ENCODE results near the gene ZNF10. TPM values are rescaled to one million over a fixed set of nuclear protein-coding genes. Genes with fewer than 3 reads are reported as not detected.
A peak's percentile ranks its signal among the peaks of the same experiment; 100 is the strongest.

ZNF10 gene
- total and polyA plus RNA-seq, 2 donors from 2014 or later = 4.6 to 15.1 TPM

DNA sequence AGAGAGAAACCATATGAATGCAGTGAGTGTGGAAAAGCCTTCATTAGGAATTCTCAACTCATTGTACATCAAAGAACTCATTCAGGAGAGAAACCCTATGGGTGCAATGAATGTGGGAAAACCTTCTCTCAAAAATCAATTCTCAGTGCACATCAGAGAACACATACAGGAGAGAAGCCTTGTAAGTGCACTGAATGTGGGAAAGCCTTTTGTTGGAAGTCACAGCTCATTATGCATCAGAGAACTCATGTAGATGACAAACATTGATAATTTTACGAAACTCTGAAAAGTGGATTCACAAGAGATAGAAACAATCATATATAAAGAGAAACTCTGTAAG, 73.8 kb downstream of the ZNF10 start:
- intact Hi-C loops (cut with DNase I) = no loop called here
- Histone ChIP-seq H3K4me3 (ENCODE audit: low read length in 3 of 3) (peak overlapping the region in 2 of 3 donors; percentile 22 to 65), H3K27ac (ENCODE audit: low read depth in 2 of 2, low read length in 2 of 2) (no peak overlapping the region), H3K9ac (ENCODE audit: low read length in 3 of 3) (no peak overlapping the region), H3K4me1 (ENCODE audit: control insufficient read depth in 2 of 3, insufficient read depth in 2 of 3, low read depth in 1 of 3, low read length in 3 of 3) (no peaks in the 10 kb centered on the region), H3K9me3 (ENCODE audit: control insufficient read depth in 2 of 3, insufficient read depth in 1 of 3, low read length in 3 of 3) (peaks cover 31 to 86% (median 71%) of the 10 kb centered on the region in 3 donors), H3K36me3 (ENCODE audit: control insufficient read depth in 2 of 3, insufficient read depth in 3 of 3, low read length in 3 of 3) (peaks cover 23 to 36% (median 24%) of the 10 kb centered on the region in 3 donors), H3K27me3 (ENCODE audit: control insufficient read depth, insufficient read depth, low read length) (no peaks in the 10 kb centered on the region)
- FAIRE-seq (no peak), DNase-seq (no peak)
- TF ChIP-seq, protein P1, sequence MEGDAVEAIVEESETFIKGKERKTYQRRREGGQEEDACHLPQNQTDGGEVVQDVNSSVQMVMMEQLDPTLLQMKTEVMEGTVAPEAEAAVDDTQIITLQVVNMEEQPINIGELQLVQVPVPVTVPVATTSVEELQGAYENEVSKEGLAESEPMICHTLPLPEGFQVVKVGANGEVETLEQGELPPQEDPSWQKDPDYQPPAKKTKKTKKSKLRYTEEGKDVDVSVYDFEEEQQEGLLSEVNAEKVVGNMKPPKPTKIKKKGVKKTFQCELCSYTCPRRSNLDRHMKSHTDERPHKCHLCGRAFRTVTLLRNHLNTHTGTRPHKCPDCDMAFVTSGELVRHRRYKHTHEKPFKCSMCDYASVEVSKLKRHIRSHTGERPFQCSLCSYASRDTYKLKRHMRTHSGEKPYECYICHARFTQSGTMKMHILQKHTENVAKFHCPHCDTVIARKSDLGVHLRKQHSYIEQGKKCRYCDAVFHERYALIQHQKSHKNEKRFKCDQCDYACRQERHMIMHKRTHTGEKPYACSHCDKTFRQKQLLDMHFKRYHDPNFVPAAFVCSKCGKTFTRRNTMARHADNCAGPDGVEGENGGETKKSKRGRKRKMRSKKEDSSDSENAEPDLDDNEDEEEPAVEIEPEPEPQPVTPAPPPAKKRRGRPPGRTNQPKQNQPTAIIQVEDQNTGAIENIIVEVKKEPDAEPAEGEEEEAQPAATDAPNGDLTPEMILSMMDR (IDR thresholded peaks at IDR 0.05; ENCODE audit: borderline replicate concordance, extremely low read depth, insufficient read depth) = no peak

DNA sequence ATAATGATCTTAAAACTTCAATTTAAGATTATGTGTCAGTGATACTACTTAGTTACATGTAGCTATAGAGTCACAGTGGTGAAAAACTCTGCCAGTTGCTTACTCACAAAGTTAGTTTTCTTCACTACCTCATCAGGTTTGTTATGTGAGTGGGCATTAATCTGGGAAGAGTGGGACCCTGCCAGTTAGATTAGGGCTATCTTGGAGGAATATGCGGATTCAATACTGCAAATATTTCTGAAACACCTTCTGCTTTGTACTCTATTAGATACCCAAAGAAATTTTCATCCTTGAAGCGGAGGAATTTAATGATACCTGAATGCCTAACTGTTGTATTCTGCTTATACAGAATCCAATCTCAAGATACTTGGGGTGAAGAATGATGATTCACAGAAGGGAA, 76.0 kb downstream of the ZNF10 start:
- H3K9me3 ChIP-seq (ENCODE audit: control insufficient read depth in 2 of 3, insufficient read depth in 1 of 3, low read length in 3 of 3) = peaks cover 27 to 94% (median 64%) of the 10 kb centered on the region in 3 donors
- intact Hi-C loops (cut with DNase I) = no loop called here
- no peak overlapping the region for H3K9ac ChIP-seq (ENCODE audit: low read length in 3 of 3)
- FAIRE-seq = no peak
- no peak overlapping the region for H3K27ac ChIP-seq (ENCODE audit: low read depth in 2 of 2, low read length in 2 of 2)
- peaks cover 16 to 25% (median 20%) of the 10 kb centered on the region in 3 donors for H3K36me3 ChIP-seq (ENCODE audit: control insufficient read depth in 2 of 3, insufficient read depth in 3 of 3, low read length in 3 of 3)
- no peak for DNase-seq
- H3K4me1 ChIP-seq (ENCODE audit: control insufficient read depth in 2 of 3, insufficient read depth in 2 of 3, low read depth in 1 of 3, low read length in 3 of 3) = no peaks in the 10 kb centered on the region
- TF ChIP-seq, protein P1 (IDR thresholded peaks at IDR 0.05; ENCODE audit: borderline replicate concordance, extremely low read depth, insufficient read depth) = no peak
- H3K4me3 ChIP-seq (ENCODE audit: low read length in 3 of 3) = peak overlapping the region in 1 of 3 donors; percentile 3
- H3K27me3 ChIP-seq (ENCODE audit: control insufficient read depth, insufficient read depth, low read length) = no peaks in the 10 kb centered on the region

Other genes starting within 250 kb of the ZNF10 start
- 37.3 TPM for gene CHFR, start 243.0 kb upstream of the ZNF10 start, total RNA-seq
- gene CHFR, start 243.0 kb upstream of the ZNF10 start, polyA plus RNA-seq (ENCODE audit: insufficient read depth, low read depth, low replicate concordance) = 8.3 TPM
- gene ZNF605, start 174.3 kb upstream of the ZNF10 start, total RNA-seq = 15.2 TPM
- 5.0 TPM for gene ZNF605, start 174.3 kb upstream of the ZNF10 start, polyA plus RNA-seq (ENCODE audit: insufficient read depth, low read depth, low replicate concordance)
- 16.4 TPM for gene ZNF26, start 144.3 kb upstream of the ZNF10 start, total RNA-seq
- 2.9 TPM for gene ZNF26, start 144.3 kb upstream of the ZNF10 start, polyA plus RNA-seq (ENCODE audit: insufficient read depth, low read depth, low replicate concordance)
- 32.7 TPM for gene ZNF84, start 93.1 kb upstream of the ZNF10 start, total RNA-seq
- gene ZNF84, start 93.1 kb upstream of the ZNF10 start, polyA plus RNA-seq (ENCODE audit: insufficient read depth, low read depth, low replicate concordance) = 15.5 TPM
- gene ZNF140, start 49.7 kb upstream of the ZNF10 start, total RNA-seq = 20.4 TPM
- 14.1 TPM for gene ZNF140, start 49.7 kb upstream of the ZNF10 start, polyA plus RNA-seq (ENCODE audit: insufficient read depth, low read depth, low replicate concordance)
- gene ZNF891, start 353 bp upstream of the ZNF10 start, total RNA-seq = 3.1 TPM
- 0.39 TPM for gene ZNF891, start 353 bp upstream of the ZNF10 start, polyA plus RNA-seq (ENCODE audit: insufficient read depth, low read depth, low replicate concordance)
- 33.4 TPM for gene ZNF268, start 50.9 kb downstream of the ZNF10 start, total RNA-seq
- gene ZNF268, start 50.9 kb downstream of the ZNF10 start, polyA plus RNA-seq (ENCODE audit: insufficient read depth, low read depth, low replicate concordance) = 6.7 TPM
- gene ANHX, start 105.2 kb downstream of the ZNF10 start, total RNA-seq = not detected
- gene ANHX, start 105.2 kb downstream of the ZNF10 start, polyA plus RNA-seq (ENCODE audit: insufficient read depth, low read depth, low replicate concordance) = not detected